MV-4-11 (cell line): ENCODE data around the gene PCSK2.
"Not testable (repeated sequence)": the region's sequence is repeated elsewhere in the genome, so short reads cannot be mapped to it uniquely, and the experiment has no call there.

Experiments
- DNase-seq: peaks from one replicate; lab custom pipeline; 2025; lab: John Stamatoyannopoulos, UW

PCSK2 gene, protein sequence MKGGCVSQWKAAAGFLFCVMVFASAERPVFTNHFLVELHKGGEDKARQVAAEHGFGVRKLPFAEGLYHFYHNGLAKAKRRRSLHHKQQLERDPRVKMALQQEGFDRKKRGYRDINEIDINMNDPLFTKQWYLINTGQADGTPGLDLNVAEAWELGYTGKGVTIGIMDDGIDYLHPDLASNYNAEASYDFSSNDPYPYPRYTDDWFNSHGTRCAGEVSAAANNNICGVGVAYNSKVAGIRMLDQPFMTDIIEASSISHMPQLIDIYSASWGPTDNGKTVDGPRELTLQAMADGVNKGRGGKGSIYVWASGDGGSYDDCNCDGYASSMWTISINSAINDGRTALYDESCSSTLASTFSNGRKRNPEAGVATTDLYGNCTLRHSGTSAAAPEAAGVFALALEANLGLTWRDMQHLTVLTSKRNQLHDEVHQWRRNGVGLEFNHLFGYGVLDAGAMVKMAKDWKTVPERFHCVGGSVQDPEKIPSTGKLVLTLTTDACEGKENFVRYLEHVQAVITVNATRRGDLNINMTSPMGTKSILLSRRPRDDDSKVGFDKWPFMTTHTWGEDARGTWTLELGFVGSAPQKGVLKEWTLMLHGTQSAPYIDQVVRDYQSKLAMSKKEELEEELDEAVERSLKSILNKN

DNA sequence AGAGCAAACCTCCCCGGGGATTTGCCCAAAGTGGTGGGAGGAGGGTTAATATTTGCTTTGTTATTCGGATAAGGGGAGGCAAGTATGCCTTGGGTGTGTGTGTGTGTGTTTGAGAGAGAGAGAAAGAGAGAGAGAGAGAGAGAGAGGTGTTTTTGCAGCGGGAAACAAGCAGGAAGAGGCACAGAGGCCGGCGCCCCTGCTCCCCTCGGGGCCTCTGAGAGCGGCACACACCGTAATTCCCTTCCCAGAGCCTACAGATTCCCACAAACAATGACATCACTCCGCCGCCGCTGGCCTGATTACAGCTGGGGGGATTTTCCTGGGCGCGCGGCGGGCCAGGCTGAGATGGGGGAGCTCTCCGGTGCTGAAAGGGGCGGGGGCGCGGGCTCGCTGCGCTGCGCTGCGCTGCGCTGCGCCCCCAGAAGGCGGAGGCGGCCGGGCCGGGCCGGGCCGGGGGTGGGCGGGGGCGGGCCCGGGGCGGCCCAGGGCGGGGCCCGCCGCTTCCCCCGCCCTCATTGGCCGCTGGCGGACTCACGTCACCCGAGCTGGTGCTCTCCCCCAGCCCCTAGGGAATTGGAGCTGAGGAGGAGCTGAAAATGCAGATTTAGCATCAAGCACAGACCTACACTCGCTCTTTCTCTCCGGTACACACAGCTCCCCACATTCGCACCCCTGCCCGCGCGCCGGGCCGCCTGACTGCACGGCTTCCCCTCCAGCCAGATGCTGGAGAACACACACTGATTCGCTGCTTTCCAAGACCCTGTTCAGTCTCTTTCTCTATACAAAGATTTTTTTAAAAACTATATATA is at the start of gene PCSK2:
TSS of gene PCSK2 (plus strand) at position 631 of the 809 bp plus-strand sequence. CDS start 266 bp downstream, outside the sequence.
- DNase-seq: no peak

DNA sequence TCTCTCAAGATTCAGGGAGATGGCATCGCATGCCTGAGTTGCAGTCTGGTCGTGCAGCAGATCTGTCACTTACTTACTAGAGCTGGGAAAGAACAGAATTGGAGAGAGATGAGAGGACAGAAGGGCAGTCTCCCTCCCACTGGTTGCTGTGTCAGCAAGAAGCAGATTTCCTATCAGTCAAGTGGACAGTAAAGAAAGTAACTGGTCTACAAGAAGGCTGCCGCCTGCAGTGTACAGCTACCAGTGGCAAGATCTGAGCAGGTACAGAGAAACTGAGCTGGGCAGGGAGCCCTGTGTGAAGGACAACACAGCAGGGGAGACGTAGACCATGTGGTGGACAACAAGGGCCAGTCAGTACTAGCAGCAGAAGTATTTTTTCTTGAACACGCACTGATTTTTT is 49.5 kb upstream of the PCSK2 start:
- DNase-seq: no peak

DNA sequence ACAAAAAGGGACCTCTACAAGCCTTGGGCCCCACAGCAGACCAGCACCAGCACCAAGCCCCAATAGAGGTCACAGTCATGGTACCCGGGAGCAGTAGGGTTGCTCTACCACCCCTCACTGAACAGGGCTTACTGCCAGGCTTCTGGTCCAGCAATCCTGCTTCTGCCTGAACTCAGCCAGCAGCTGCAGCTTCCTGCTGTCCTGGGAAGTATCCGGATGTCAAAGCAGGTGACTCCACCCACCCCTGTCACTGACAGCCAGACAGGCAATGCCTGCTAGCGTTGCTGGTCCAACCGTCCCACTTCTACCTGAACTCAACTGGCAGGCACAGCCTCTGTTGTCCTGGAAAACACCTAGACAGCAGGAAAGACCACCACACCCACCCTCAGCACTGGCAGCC is 47.0 kb upstream of the PCSK2 start:
- no peak for DNase-seq

DNA sequence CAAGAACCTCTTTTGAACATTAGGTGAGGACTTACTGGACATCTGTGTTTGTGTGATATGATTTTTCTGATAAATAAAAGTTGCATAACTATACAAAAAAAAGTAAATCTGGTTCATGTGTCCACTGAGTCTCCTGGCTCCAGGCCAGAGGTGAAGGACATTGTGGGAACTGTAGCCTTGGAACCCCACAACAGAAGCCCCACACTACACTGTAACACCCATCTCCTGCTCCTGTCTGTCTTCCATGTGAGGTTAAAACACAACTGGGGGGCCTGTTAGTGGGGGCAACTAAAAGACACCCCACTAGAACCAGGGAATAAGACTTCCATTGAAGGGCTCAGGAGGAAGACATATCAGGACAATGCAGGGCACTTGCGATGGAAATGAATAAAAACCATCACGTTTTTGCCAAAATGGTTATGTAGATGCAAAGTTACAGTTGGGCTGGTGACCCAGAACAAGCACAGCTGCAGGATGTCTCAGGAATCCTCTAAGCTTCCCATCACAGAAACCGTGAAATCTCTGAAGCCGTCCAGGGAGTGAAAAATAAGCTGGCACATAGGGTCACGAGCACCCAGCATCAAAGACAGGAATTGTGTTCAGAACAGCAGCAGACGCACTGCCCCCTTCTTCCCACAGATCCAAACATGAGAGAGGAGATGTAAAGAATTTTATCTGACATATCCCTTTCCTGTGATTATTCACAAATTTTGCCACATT is 36.7 kb upstream of the PCSK2 start:
- no peak for DNase-seq

DNA sequence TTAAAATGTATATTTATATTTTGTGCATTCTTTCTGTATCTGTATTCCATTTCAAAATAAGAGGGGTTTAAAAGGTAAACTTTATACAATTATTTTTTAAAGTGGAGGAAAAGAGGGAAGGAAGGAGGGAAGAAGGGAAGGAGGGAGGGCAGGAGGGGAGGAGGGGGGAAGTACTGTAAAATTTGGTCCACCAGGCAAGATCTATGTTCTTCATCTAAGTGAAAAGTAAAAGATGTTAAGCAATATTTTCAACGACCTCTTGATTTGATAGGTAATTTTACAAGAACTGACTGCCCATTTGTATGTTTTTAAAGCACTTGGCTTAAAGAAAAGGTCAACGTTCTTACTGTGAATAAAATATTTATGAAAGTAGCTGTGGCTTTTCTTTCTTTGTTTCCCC is 29.8 kb upstream of the PCSK2 start:
- DNase-seq: no peak

DNA sequence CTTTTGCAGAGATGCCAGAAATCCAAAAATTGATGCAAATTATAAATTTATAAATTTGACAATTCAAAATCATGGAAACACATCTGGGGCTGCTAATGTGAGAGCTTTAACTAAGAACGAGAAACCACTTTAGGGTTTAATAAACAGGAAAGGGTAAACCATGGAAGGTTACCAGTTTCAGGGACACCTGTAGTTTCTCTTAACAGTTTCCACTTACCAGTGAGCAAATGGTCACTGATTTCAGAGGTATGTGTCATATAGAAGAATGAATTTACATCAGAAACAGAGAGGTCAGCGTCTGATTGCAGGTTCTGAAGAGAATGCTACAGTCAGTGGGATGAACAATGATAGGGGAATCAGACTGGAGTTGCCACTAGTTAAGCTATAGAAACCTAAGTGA is 24.8 kb upstream of the PCSK2 start:
- DNase-seq: no peak

DNA sequence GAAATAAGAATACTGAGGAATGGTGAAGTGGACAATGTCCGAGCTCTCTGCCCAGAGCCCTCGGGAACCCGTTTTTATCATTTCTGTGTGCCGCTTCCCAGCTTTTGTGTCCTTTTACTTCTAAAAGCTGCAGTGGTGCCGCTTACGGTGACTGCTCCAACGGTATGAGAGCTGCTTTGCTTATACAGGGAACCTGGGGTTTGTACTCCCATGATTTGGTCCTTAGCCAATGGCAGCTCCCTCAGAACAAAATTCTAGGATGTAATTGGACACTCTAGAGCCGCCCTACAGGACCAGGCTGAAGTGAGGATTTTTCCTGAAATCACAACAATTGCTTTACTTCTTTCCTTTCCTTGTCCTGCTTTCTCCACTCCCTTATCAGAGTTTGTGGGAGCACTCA is 24.2 kb upstream of the PCSK2 start:
- no peak for DNase-seq

DNA sequence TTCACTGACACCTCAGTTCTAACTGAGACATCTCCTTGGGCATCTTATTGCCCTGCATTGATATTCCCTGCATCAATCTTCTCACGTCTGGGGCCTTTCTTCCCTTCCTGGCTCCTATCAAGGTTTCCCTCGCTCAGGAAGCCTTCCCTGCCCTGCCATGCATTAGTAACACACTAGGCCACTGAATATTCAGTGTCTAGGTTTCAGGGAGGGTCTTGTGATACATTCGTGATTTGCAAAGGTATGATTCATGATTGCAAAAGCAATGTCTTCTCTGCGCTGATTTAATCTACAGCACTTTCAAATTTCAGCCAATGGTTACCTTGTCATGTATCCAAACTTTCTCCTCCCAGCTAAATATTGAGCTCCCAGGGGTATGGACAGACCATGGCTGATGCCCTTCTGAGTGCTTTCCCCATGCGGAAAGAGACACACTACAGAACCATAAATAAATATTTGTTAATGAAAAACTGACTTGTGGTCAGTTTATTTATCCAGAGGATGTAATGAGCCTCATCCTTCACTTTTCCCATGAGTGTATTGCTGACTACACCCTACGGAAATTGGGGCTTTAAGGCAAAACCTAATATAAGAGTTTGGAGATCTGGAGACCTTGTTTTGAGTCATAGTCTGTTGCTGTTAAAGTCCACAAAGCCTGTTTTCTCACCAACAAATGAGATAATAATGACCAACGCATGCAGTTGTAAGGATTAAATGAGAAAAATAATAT is 21.6 kb upstream of the PCSK2 start:
- no peak for DNase-seq

DNA sequence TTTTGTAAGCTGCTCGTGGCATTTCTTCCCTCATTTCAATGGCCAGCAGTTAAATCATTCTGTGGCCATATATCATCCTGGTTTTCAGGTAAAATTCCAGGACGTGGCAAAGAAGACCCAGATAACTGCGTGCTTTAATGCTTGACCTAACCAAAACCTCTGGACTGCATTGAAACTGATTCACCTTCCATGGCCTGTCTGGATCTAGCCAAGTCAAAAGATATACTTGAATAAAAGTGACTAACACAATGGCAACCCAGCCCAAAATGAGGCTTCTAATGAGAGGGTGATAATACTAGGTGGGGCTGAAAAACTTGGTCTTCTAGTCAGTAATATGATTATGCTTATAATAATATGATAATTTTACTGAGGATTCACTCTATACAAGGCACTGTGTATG is 16.5 kb upstream of the PCSK2 start:
- DNase-seq: no peak

DNA sequence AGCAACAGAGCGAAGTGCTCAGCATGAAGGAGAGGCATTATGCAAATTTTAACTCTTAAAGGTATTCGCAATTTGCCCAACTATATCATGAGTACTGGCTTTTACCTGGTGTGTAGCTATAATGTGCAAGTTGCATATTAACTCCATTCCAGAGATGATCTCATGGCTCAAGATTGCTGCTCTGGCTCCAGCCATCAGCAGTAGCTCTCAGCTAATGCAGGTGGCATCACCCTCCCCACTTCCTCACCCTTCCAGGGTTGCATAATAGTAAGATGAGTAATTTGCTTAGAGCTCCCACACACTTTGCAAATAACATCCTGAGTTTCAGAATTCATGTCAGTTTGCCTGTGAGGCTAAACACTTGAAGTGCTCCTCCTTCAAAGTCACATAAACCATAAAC is 15.9 kb upstream of the PCSK2 start:
- DNase-seq: peak; percentile 10

DNA sequence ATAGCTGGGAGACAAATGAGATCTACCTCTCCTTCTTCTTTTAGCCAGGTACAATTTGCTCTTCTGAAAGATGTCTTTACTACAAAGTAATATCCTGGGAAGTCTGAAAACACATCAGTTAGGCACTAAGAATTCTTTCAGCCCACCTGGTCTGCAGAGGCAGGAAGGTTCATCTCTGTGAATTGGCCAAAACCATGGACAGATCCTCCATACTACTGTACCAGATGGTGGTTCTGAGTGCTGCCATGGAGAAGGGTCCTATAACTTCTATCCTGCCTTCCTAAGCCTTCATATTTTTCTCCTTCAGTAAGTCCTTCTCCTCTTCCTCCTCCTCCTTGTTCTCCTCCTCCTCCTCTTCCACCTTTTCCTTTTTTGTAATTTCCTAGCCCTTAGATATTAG is 11.7 kb upstream of the PCSK2 start:
- no peak for DNase-seq

DNA sequence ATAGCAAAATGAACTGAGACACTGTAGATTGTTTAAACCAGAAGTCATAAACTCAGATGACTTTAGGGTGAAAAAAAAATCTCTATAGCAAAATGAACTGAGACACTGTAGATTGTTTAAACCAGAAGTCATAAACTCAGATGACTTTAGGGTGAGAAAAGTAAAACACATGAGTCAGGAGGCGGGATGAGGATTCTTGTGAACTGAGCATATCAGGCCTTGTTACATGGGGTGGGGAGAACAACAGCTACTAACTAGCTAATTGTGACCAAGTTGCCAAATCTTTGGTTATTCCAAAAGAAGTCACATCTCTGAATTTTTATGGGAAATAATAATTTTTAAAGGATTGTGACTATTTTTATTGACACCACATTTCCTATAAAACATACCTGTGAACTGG is 7.0 kb upstream of the PCSK2 start:
- not testable (repeated sequence) for DNase-seq

DNA sequence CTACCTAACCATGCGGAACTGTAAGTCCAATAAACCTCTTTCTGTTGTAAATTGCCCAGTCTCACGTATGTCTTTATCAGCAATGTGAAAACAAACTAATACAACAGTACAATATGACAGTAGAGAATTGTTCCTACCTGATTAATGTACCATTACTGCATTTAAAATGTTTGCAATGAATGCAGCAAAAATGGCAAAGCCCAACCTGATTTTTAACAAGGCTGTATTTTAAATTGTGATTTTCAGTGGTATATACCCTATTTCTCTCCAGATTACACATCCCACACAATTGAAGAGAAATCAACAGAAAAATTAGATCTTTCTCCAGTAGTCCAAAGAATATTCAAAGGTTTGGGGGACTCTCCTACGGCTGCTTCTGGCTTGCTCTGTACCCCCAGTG is 3.3 kb upstream of the PCSK2 start:
- DNase-seq: no peak

DNA sequence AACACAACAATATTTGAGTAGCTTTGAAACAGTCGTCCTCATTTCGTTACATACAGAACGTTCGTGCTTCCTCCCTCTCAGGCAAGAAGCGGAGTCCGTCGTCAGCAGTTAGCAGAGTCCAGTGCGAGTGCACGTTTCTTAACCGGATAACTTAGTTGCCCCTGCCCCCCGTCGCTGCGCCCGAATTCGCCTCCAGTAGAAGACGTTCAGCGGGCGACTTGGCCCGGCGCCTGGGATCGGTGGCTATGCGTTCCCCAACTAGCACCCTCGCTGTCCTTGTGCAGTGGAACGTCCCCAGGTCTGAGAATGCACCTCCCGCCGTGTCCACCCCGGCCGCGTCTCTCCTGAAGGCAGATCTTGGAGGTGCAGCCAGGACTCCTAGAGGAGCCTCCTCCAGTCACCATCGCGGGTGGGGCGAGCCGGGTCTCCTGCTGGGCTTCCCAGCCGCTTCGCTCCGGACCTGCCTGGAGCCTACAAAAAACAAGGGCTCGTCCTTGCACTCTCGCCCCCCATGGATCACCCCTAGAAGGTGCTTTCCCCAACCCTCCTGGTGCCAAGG is 910 bp upstream of the PCSK2 start:
- DNase-seq: no peak

DNA sequence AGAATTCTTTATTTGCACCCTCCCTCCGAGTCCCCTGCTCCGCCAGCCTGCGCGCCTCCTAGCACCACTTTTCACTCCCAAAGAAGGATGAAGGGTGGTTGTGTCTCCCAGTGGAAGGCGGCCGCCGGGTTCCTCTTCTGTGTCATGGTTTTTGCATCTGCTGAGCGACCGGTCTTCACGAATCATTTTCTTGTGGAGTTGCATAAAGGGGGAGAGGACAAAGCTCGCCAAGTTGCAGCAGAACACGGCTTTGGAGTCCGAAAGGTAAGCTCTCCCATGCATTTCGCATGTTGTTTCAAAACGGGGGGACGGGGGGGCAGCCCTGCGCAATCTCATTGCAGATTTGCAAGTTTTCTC is 357 bp downstream of the PCSK2 start:
- no peak for DNase-seq

DNA sequence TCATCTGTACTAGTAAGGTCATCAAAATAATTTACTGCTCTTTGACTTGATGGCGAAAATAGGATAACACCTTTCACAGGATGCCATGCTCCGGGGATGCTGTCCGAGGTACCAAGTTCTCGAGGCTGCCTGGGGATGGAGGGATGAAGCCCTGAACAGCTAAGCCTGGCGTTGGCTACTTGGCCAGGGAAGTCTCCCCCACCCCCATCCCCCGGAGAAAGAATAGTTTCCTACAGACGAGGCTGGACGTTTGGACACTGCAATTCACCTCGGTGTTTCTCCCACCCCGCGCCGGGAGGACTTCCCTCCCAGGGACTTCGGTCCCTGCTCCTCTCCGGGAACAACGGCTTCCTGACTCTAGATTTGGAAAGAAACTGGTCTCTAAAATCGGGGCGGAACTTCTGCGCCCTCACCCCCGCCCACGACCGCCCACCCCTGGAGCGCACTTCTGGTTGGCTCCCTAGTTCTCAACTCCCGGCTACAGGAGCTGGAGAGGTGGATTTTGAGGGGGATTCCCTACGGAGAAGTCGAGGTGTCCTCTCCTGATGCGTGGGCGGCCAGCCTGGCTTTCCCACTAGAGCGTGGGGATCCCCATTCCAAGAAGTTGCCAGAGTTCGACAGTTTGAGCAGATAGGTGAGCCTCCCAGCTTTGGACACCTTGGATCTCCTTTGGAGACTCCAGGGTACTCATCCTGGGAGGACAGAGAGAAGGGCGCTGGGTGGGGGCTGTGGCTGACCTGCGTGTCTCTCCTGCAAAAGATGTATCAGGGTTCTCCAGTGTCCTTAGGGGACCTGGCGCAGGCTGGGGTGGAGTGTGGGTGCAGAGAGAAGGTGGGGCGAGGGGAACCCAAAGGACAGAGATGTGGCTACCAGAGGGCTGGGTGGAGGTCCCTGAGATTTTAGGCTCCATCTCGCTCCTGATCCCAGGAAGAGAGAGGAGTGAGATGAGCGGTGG is 1.1 kb downstream of the PCSK2 start:
- no peak for DNase-seq

DNA sequence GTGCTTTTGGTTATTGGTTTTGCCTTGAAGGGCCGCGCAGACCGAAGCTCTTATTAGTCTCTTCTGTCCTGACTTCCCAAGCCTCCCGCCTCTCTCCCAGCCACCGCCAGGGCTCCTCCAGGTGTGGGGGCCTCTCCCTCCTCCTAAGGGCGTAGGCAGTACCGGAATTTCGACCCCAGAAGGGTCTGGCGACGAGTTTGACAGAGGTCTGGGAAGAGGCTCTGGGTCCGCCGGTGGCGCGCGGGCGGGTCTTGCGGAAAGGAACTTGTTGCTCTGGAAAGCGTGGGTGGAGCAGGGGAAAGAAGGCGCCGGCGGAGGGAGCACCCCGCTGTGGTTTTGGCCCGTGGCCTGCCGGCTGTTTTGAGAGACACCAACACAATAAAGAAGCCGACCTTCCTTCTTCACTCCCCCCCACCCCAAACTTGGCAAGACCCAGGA is 1.8 kb downstream of the PCSK2 start:
- DNase-seq: no peak

DNA sequence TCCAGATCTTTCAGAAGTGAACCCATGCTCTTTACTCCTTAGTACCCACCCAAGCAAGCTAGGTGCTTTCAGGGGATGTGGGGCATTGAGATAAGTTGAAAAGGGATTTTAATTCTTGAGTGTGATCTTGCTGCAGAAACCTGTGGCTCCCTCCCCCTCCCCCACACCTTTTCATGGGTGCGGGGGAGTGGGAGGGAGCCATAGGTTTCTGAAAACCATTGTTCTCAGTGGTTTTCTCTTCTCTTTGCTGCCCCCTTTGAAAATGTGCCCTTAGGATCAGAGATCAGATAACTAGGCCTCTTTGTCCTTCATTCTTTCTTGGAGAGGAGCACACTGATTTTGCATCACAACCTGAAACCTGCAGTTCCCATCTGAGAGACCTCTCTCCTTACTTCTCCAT is 2.4 kb downstream of the PCSK2 start:
- no peak for DNase-seq

DNA sequence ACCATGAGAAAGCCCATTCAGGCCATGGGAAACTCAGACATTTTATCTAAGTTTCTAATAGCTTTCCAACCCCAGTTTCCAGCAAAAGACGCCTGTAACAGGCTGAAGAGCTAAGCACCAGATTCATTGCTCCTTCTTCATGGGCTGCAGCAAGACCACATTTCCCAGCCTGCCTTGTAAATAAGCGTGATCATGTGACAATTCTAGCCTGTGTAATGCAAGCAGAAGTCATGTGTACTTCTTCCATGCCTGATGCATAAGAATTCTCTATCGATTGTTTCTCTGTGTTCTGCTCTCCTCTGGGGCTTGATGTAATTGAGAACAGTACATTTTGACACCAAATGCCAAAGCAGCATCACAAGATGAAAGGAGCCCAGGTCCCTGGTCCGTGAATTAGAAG is 6.8 kb downstream of the PCSK2 start:
- DNase-seq: no peak

DNA sequence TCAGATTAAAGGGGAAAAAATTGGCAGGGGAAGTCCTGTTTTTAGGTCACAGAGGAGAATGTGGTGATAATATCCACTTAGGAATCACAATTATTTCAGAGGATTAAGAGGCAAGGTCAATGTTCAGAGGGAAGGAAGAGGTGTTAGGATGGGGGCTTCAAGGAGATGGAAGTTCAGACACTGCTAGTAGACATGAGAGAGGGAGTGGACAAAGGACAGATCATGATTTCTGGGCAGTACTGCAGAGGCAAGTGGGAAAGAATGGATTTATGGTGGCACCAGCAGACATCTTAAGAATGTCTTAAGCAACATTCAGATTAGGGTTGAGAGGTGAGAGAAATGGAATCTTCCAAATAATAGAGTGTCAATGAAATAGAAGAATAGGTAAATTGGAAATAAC is 9.9 kb downstream of the PCSK2 start:
- DNase-seq: no peak
